ENCODE data around the gene ACSS1. TPM values are rescaled to one million over a fixed set of nuclear protein-coding genes. Genes with fewer than 3 reads are reported as not detected.
A peak's percentile ranks its signal among the peaks of the same experiment; 100 is the strongest.

Gene ACSS1
- total and polyA plus RNA-seq, 7 donors, result 20.1 to 41.0 (median 27.1) TPM

- DNase-seq, result peak; percentile 50
- TF ChIP-seq POLR2AphosphoS5 (IDR thresholded peaks at IDR 0.05) (no peak), POLR2A (IDR thresholded peaks at IDR 0.05) (no peak), EP300 (IDR thresholded peaks at IDR 0.05) (no peak), CTCF (IDR thresholded peaks at IDR 0.05) (no peak)
- H3K27ac ChIP-seq, result peak overlapping the region; percentile 93 to 97 (median 94)
- intact Hi-C loops (cut with DNase I), result loop anchor here (2.0 to 10.0 kb wide), 2 partner anchors 13 to 1699 kb away; partner anchors contain the start of gene NXT1
- H3K9me3 ChIP-seq, result no peaks in the 10 kb centered on the region
- H3K27me3 ChIP-seq, result no peaks in the 10 kb centered on the region
- WGBS, 2 donors, result 67 to 81% methylated on average over 3 of the region's 3 CpGs
- H3K36me3 ChIP-seq, result no peaks in the 10 kb centered on the region
- no peak overlapping the region for H3K4me3 ChIP-seq
- H3K4me1 ChIP-seq, result peaks cover 2 to 89% (median 86%) of the 10 kb centered on the region in 4 donors
Measured at GRCh38 chr20:25054096-25054820, 3.7 kb downstream of the ACSS1 start.

GRCh38 chr20:25053255-25054031 is 4.5 kb downstream of the ACSS1 start:
- Histone ChIP-seq H3K4me1 (peaks cover 2 to 89% (median 87%) of the 10 kb centered on the region in 4 donors), H3K9me3 (no peaks in the 10 kb centered on the region), H3K27ac (peak overlapping the region; percentile 93 to 97 (median 94)), H3K27me3 (no peaks in the 10 kb centered on the region), H3K4me3 (peak overlapping the region in 2 of 4 donors; percentile 8 to 15), H3K36me3 (no peaks in the 10 kb centered on the region)
- intact Hi-C loops (cut with DNase I), result loop anchor here (2.0 to 10.0 kb wide), 2 partner anchors 13 to 1699 kb away; partner anchors contain the start of gene NXT1
- peak; percentile 84 for DNase-seq
- peak in 1 of 4 donors; percentile 7 for TF ChIP-seq EP300 (IDR thresholded peaks at IDR 0.05)
- TF ChIP-seq POLR2A (IDR thresholded peaks at IDR 0.05), result no peak
- TF ChIP-seq CTCF (IDR thresholded peaks at IDR 0.05), result no peak
- peak; percentile 27 to 61 (median 36) for TF ChIP-seq POLR2AphosphoS5 (IDR thresholded peaks at IDR 0.05)
- WGBS, 2 donors, result 49 to 78% methylated on average over 11 of the region's 11 CpGs

- H3K9me3 ChIP-seq, result no peaks in the 10 kb centered on the region
- intact Hi-C loops (cut with DNase I), result loop anchor here (10.0 kb wide), 1 partner anchor 1698 kb away; the partner anchor contains the start of gene NXT1
- H3K27me3 ChIP-seq, result no peaks in the 10 kb centered on the region
- H3K27ac ChIP-seq, result peak overlapping the region; percentile 93 to 97 (median 94)
- peaks cover 0 to 7% (median 2%) of the 10 kb centered on the region in 4 donors for H3K36me3 ChIP-seq
- peak overlapping the region in 2 of 4 donors; percentile 8 to 15 for H3K4me3 ChIP-seq
- TF ChIP-seq CTCF (IDR thresholded peaks at IDR 0.05), result no peak
- peak in 3 of 4 donors; percentile 7 to 56 (median 23) for TF ChIP-seq POLR2AphosphoS5 (IDR thresholded peaks at IDR 0.05)
- peak; percentile 72 for DNase-seq
- WGBS, 2 donors, result 78 to 88% methylated on average over 16 of the region's 16 CpGs
- peaks cover 2 to 96% (median 90%) of the 10 kb centered on the region in 4 donors for H3K4me1 ChIP-seq
Measured at GRCh38 chr20:25052255-25053194, 5.4 kb downstream of the ACSS1 start.
